IPS-20b (cell line): Measurements from ENCODE around the gene WLS.

ENCODE experiments used
- H3K27ac ChIP-seq: one replicate; pipeline ENCODE4 v1.5.1; 2013; ENCODE audit warnings: low read length
- H3K27me3 ChIP-seq: 2 replicates; pipeline ENCODE4 v1.6.1; 2013; ENCODE audit warnings: mild to moderate bottlenecking, low read length, inconsistent platforms; ENCODE audit not compliant: insufficient read depth
- H3K36me3 ChIP-seq: 2 replicates; pipeline ENCODE4 v1.6.1; 2013; ENCODE audit warnings: low read depth, mild to moderate bottlenecking, inconsistent platforms, low read length, moderate library complexity; ENCODE audit not compliant: insufficient read depth
- H3K4me1 ChIP-seq: 2 replicates; pipeline ENCODE4 v1.6.1; 2013; ENCODE audit warnings: mild to moderate bottlenecking, control low read depth, inconsistent platforms, low read length, moderate library complexity; ENCODE audit not compliant: insufficient read depth
- H3K4me3 ChIP-seq: 2 replicates; pipeline ENCODE4 v1.5.1; 2013; ENCODE audit warnings: mild to moderate bottlenecking, low read length, inconsistent platforms
- H3K9ac ChIP-seq: 2 replicates; pipeline ENCODE4 v1.6.1; 2013; ENCODE audit warnings: low read depth, mild to moderate bottlenecking, inconsistent platforms, low read length, moderate library complexity
- H3K9me3 ChIP-seq: 2 replicates; pipeline ENCODE4 v1.6.1; 2013; ENCODE audit warnings: mild to moderate bottlenecking, low read depth, low read length, inconsistent platforms; ENCODE audit not compliant: insufficient read depth

The WLS gene

GRCh38 chr1:68160021-68160420 lies 72.3 kb downstream of the WLS start:
- no peaks in the 10 kb centered on the region; the same call in 1 of the 2 replicates for H3K36me3 ChIP-seq
- no peak overlapping the region for H3K27ac ChIP-seq
- H3K4me1 ChIP-seq, result no peaks in the 10 kb centered on the region
- H3K27me3 ChIP-seq, result no peaks in the 10 kb centered on the region
- no peaks in the 10 kb centered on the region for H3K9me3 ChIP-seq
- no peak overlapping the region for H3K9ac ChIP-seq
- no peak overlapping the region for H3K4me3 ChIP-seq

- H3K4me3 ChIP-seq, result no peak overlapping the region
- H3K27ac ChIP-seq, result no peak overlapping the region
- H3K36me3 ChIP-seq, result no peaks in the 10 kb centered on the region; the same call in 1 of the 2 replicates
- H3K9me3 ChIP-seq, result no peaks in the 10 kb centered on the region
- H3K9ac ChIP-seq, result no peak overlapping the region
- H3K27me3 ChIP-seq, result no peaks in the 10 kb centered on the region
- no peaks in the 10 kb centered on the region for H3K4me1 ChIP-seq
Measured at GRCh38 chr1:68158837-68159236, 73.5 kb downstream of the WLS start.

GRCh38 chr1:68157416-68157815 lies 74.9 kb downstream of the WLS start:
- Histone ChIP-seq H3K9me3 (no peaks in the 10 kb centered on the region), H3K4me3 (no peak overlapping the region), H3K9ac (no peak overlapping the region), H3K36me3 (no peaks in the 10 kb centered on the region; the same call in 1 of the 2 replicates), H3K4me1 (no peaks in the 10 kb centered on the region), H3K27ac (no peak overlapping the region), H3K27me3 (no peaks in the 10 kb centered on the region; the same call in 1 of the 2 replicates)

- Histone ChIP-seq H3K4me3 (no peak overlapping the region), H3K9ac (no peak overlapping the region), H3K4me1 (peaks cover 5% of the 10 kb centered on the region; the same call in 1 of the 2 replicates), H3K27me3 (no peaks in the 10 kb centered on the region; the same call in 1 of the 2 replicates), H3K27ac (no peak overlapping the region), H3K36me3 (no peaks in the 10 kb centered on the region; the same call in 1 of the 2 replicates), H3K9me3 (no peaks in the 10 kb centered on the region)
Measured at GRCh38 chr1:68151690-68152089, 80.6 kb downstream of the WLS start.

GRCh38 chr1:68149907-68150306 lies 82.4 kb downstream of the WLS start:
- Histone ChIP-seq H3K4me1 (peaks cover 5% of the 10 kb centered on the region; the same call in 1 of the 2 replicates), H3K9ac (no peak overlapping the region), H3K27me3 (no peaks in the 10 kb centered on the region; the same call in 1 of the 2 replicates), H3K27ac (no peak overlapping the region), H3K9me3 (no peaks in the 10 kb centered on the region), H3K36me3 (no peaks in the 10 kb centered on the region; the same call in 1 of the 2 replicates), H3K4me3 (no peak overlapping the region)

GRCh38 chr1:68149110-68149798 lies 83.1 kb downstream of the WLS start:
- H3K9me3 ChIP-seq, result no peaks in the 10 kb centered on the region
- H3K27me3 ChIP-seq, result no peaks in the 10 kb centered on the region; the same call in 1 of the 2 replicates
- H3K4me3 ChIP-seq, result no peak overlapping the region
- peaks cover 5% of the 10 kb centered on the region; the same call in 1 of the 2 replicates for H3K4me1 ChIP-seq
- no peaks in the 10 kb centered on the region; the same call in 1 of the 2 replicates for H3K36me3 ChIP-seq
- H3K27ac ChIP-seq, result no peak overlapping the region
- H3K9ac ChIP-seq, result no peak overlapping the region

- H3K36me3 ChIP-seq, result no peaks in the 10 kb centered on the region; the same call in 1 of the 2 replicates
- no peaks in the 10 kb centered on the region for H3K9me3 ChIP-seq
- H3K4me3 ChIP-seq, result no peak overlapping the region
Measured at GRCh38 chr1:68148631-68149030, 83.7 kb downstream of the WLS start.

GRCh38 chr1:68147534-68148171 lies 84.7 kb downstream of the WLS start:
- no peaks in the 10 kb centered on the region; the same call in 1 of the 2 replicates for H3K36me3 ChIP-seq
- no peak overlapping the region for H3K27ac ChIP-seq
- peaks cover 5% of the 10 kb centered on the region; the same call in 1 of the 2 replicates for H3K4me1 ChIP-seq
- H3K4me3 ChIP-seq, result no peak overlapping the region
- H3K27me3 ChIP-seq, result no peaks in the 10 kb centered on the region; the same call in 1 of the 2 replicates
- H3K9ac ChIP-seq, result no peak overlapping the region
- no peaks in the 10 kb centered on the region for H3K9me3 ChIP-seq

More at GRCh38 chr1:68148631-68149030, 83.7 kb downstream of the WLS start:
- Histone ChIP-seq H3K9ac (no peak overlapping the region), H3K27ac (no peak overlapping the region), H3K27me3 (no peaks in the 10 kb centered on the region; the same call in 1 of the 2 replicates), H3K4me1 (peaks cover 5% of the 10 kb centered on the region; the same call in 1 of the 2 replicates)

- Histone ChIP-seq H3K36me3 (no peaks in the 10 kb centered on the region; the same call in 1 of the 2 replicates), H3K4me1 (peaks cover 23% of the 10 kb centered on the region), H3K27me3 (no peaks in the 10 kb centered on the region), H3K4me3 (no peak overlapping the region), H3K9me3 (no peaks in the 10 kb centered on the region), H3K9ac (no peak overlapping the region), H3K27ac (no peak overlapping the region)
Measured at GRCh38 chr1:68145418-68146126, 86.8 kb downstream of the WLS start.

- H3K9ac ChIP-seq, result no peak overlapping the region
- no peaks in the 10 kb centered on the region; the same call in 1 of the 2 replicates for H3K36me3 ChIP-seq
- H3K9me3 ChIP-seq, result no peaks in the 10 kb centered on the region
- H3K27me3 ChIP-seq, result no peaks in the 10 kb centered on the region
- no peak overlapping the region for H3K27ac ChIP-seq
- peaks cover 30% of the 10 kb centered on the region for H3K4me1 ChIP-seq
- no peak overlapping the region for H3K4me3 ChIP-seq
Measured at GRCh38 chr1:68144856-68145255, 87.5 kb downstream of the WLS start.

- Histone ChIP-seq H3K36me3 (no peaks in the 10 kb centered on the region; the same call in 1 of the 2 replicates), H3K4me3 (no peak overlapping the region), H3K9ac (no peak overlapping the region), H3K27me3 (no peaks in the 10 kb centered on the region), H3K27ac (no peak overlapping the region), H3K9me3 (no peaks in the 10 kb centered on the region), H3K4me1 (peaks cover 25% of the 10 kb centered on the region)
Measured at GRCh38 chr1:68143633-68144032, 88.7 kb downstream of the WLS start.
